H1 (cell line): ENCODE measurements around the gene CKLF. TPM values are rescaled to one million over a fixed set of nuclear protein-coding genes. Genes with fewer than 3 reads are reported as not detected.

Experiments
- CTCF ChIA-PET: fragments of 300-600 bp; sonication (Branson Sonifier 250); formaldehyde crosslinking; loops from one replicate; lab custom pipeline; 2021; ENCODE audit not compliant: partially characterized antibody; lab: Charles Lee
- POLR2A ChIA-PET: fragments of 300-600 bp; sonication (Branson Sonifier 250); formaldehyde crosslinking; loops from one replicate; lab custom pipeline; 2021; ENCODE audit warnings: inconsistent platforms; ENCODE audit not compliant: partially characterized antibody; lab: Charles Lee
- DNase-seq, 2 experiments: peaks; one replicate each; pipeline versions ENCODE4 v3.0.0 to v3.0.0-alpha.2; 2010 to 2022; ENCODE audit warnings: low spot score in 2 of 2, low read depth in 1 of 2, mixed read lengths in 1 of 2
- FAIRE-seq: peaks from 2 replicates; lab custom pipeline; 2011; peaks lifted over from hg19 to GRCh38; lab: Jason Lieb, UNC
- H2AFZ ChIP-seq: 2 replicates; pipeline ENCODE4 v1.8.1; 2012; ENCODE audit warnings: low read length, inconsistent platforms
- H2AK5ac ChIP-seq: 2 replicates; pipeline ENCODE4 v1.6.1; 2013; ENCODE audit warnings: low read depth, low read length
- H2BK120ac ChIP-seq: replicated peaks from 2 replicates; pipeline ENCODE3; 2013; ENCODE audit warnings: low read depth, low read length, inconsistent platforms
- H2BK12ac ChIP-seq: 2 replicates; pipeline ENCODE4 v1.6.1; 2013; ENCODE audit warnings: low read depth, low read length
- H2BK15ac ChIP-seq: 2 replicates; pipeline ENCODE4 v1.6.1; 2013; ENCODE audit warnings: low read length
- H2BK20ac ChIP-seq: 2 replicates; pipeline ENCODE4 v1.6.1; 2013; ENCODE audit warnings: low read length
- H2BK5ac ChIP-seq: 2 replicates; pipeline ENCODE4 v1.6.1; 2013; ENCODE audit warnings: low read depth, low read length
- H3K14ac ChIP-seq: 2 replicates; pipeline ENCODE4 v1.6.1; 2013; ENCODE audit warnings: inconsistent platforms; ENCODE audit not compliant: insufficient read length
- H3K18ac ChIP-seq: 2 replicates; pipeline ENCODE4 v1.6.1; 2013; ENCODE audit warnings: low read length; ENCODE audit errors: extremely low read depth
- H3K23ac ChIP-seq: 2 replicates; pipeline ENCODE4 v1.6.1; 2013; ENCODE audit warnings: inconsistent platforms; ENCODE audit not compliant: insufficient read length
- H3K23me2 ChIP-seq: 2 replicates; pipeline ENCODE4 v1.6.1; 2013; ENCODE audit warnings: low read depth, low read length
- H3K27ac ChIP-seq: 2 replicates; pipeline ENCODE4 v1.6.1; 2011; ENCODE audit warnings: low read depth, low read length, inconsistent platforms
- H3K27me3 ChIP-seq, 4 experiments: replicated peaks in 1 of 4; 1 replicate in 1 of 4; 2 replicates in 3 of 4; pipeline versions ENCODE4 v1.6.1 to v1.8.1; 2011 to 2013; ENCODE audit warnings: low read length in 3 of 4, mild to moderate bottlenecking in 3 of 4, inconsistent platforms in 2 of 4, mixed read lengths in 2 of 4, moderate library complexity in 1 of 4; ENCODE audit not compliant: control insufficient read depth in 3 of 4, insufficient read depth in 3 of 4; ENCODE audit errors: extremely low read depth in 1 of 4
- H3K36me3 ChIP-seq, 4 experiments: 2 replicates each; pipeline versions ENCODE4 v1.6.1 to v1.8.1; 2011 to 2013; ENCODE audit warnings: mild to moderate bottlenecking in 4 of 4, low read length in 3 of 4, moderate library complexity in 2 of 4, control low read depth in 1 of 4, inconsistent platforms in 1 of 4; ENCODE audit not compliant: insufficient read depth in 4 of 4, control insufficient read depth in 2 of 4
- H3K4ac ChIP-seq: replicated peaks from 2 replicates; pipeline ENCODE3; 2013; ENCODE audit warnings: low read length, low read depth, mixed read lengths, inconsistent platforms; ENCODE audit not compliant: insufficient read length
- H3K4me1 ChIP-seq, 4 experiments: replicated peaks in 1 of 4; 1 replicate in 1 of 4; 2 replicates in 3 of 4; pipeline versions ENCODE4 v1.6.1 to v1.8.1; 2011 to 2013; ENCODE audit warnings: low read length in 3 of 4, inconsistent platforms in 2 of 4, mixed read lengths in 1 of 4; ENCODE audit not compliant: insufficient read depth in 4 of 4, control insufficient read depth in 3 of 4
- H3K4me2 ChIP-seq, 2 experiments: 2 replicates each; pipeline versions ENCODE4 v1.6.1 to v1.8.1; 2011 to 2013; ENCODE audit warnings: low read depth in 2 of 2, low read length in 2 of 2, control low read depth in 1 of 2, inconsistent platforms in 1 of 2, mild to moderate bottlenecking in 1 of 2; ENCODE audit not compliant: insufficient read depth in 1 of 2
- H3K4me3 ChIP-seq, 4 experiments: fragments of 200-600, 300-600 bp in 1 of 4; sonication (generic), shearing (Covaris generic), sonication (Bioruptor Twin) in 1 of 4; 2 replicates each; pipeline versions ENCODE4 v1.5.1 to v1.8.1; 2011 to 2016; ENCODE audit warnings: low read length in 4 of 4, low read depth in 3 of 4, control low read depth in 2 of 4, inconsistent platforms in 2 of 4, mild to moderate bottlenecking in 2 of 4, mixed read lengths in 1 of 4, moderate library complexity in 1 of 4; ENCODE audit not compliant: insufficient read depth in 2 of 4; ENCODE audit errors: extremely low read depth in 1 of 4
- H3K56ac ChIP-seq: replicated peaks from 2 replicates; pipeline ENCODE3; 2013; ENCODE audit warnings: low read depth, mild to moderate bottlenecking, mixed read lengths, low read length, inconsistent platforms; ENCODE audit not compliant: insufficient read length
- H3K79me1 ChIP-seq: 2 replicates; pipeline ENCODE4 v1.6.1; 2013; ENCODE audit warnings: low read depth, low read length, control low read depth
- H3K79me2 ChIP-seq, 2 experiments: 2 replicates each; pipeline versions ENCODE4 v1.6.1 to v1.8.1; 2012 to 2013; ENCODE audit warnings: low read length in 2 of 2, mild to moderate bottlenecking in 2 of 2, inconsistent platforms in 1 of 2; ENCODE audit not compliant: insufficient read depth in 2 of 2, control insufficient read depth in 1 of 2
- H3K9ac ChIP-seq, 4 experiments: replicated peaks in 1 of 4; 1 replicate in 1 of 4; 2 replicates in 3 of 4; pipeline versions ENCODE4 v1.6.1 to v1.8.1; 2011 to 2013; ENCODE audit warnings: low read depth in 3 of 4, low read length in 3 of 4, control low read depth in 2 of 4, mild to moderate bottlenecking in 2 of 4, moderate library complexity in 2 of 4, inconsistent platforms in 1 of 4; ENCODE audit errors: extremely low read depth in 1 of 4
- H3K9me3 ChIP-seq, 2 experiments: 2 replicates each; pipeline versions ENCODE4 v1.6.1 to v1.8.1; 2012 to 2013; ENCODE audit warnings: mild to moderate bottlenecking in 2 of 2, moderate library complexity in 2 of 2, control low read depth in 1 of 2, inconsistent platforms in 1 of 2, low read depth in 1 of 2, low read length in 1 of 2, mixed read lengths in 1 of 2; ENCODE audit not compliant: insufficient read depth in 2 of 2
- H4K20me1 ChIP-seq, 2 experiments: replicated peaks in 1 of 2; 2 replicates each; pipeline versions ENCODE3 to v1.8.1; 2011 to 2013; ENCODE audit warnings: inconsistent platforms in 2 of 2, low read length in 2 of 2, mild to moderate bottlenecking in 1 of 2; ENCODE audit not compliant: insufficient read depth in 2 of 2, control insufficient read depth in 1 of 2
- H4K5ac ChIP-seq: 2 replicates; pipeline ENCODE4 v1.6.1; 2013; ENCODE audit warnings: low read length, low read depth, mixed read lengths, inconsistent platforms; ENCODE audit not compliant: insufficient read length
- H4K8ac ChIP-seq: 2 replicates; pipeline ENCODE4 v1.8.0; 2013; ENCODE audit warnings: mild to moderate bottlenecking, moderate library complexity, low read length, inconsistent platforms; ENCODE audit not compliant: insufficient read depth; ENCODE audit errors: extremely low read depth
- H4K91ac ChIP-seq: replicated peaks from 2 replicates; pipeline ENCODE3; 2013; ENCODE audit warnings: low read length, mixed read lengths, inconsistent platforms; ENCODE audit not compliant: insufficient read length
- EGR1 ChIP-seq: IDR thresholded peaks from 2 replicates; pipeline ENCODE4 v1.6.1; 2011; ENCODE audit warnings: low read depth, low read length, borderline replicate concordance
- GTF2F1 ChIP-seq: IDR thresholded peaks from 2 replicates; pipeline ENCODE4 v1.6.1; 2012; ENCODE audit warnings: low read depth, low read length, improper control_type of control experiment, borderline replicate concordance
- KDM1A ChIP-seq: fragments of 200-600, 300-600 bp; sonication (generic); IDR thresholded peaks from 2 replicates; pipeline ENCODE4 v1.7.1; 2016; ENCODE audit warnings: mild to moderate bottlenecking, low read length, borderline replicate concordance
- WGBS, 2 experiments: shearing (Covaris generic) in 1 of 2; methylation state at CpG; one replicate each; pipeline versions ENCODE4 v1.1.6 to v1.1.7; 2013 to 2015; ENCODE audit warnings: low lambda C conversion rate in 2 of 2, mixed read lengths in 2 of 2, inconsistent platforms in 1 of 2, low coverage in 1 of 2, missing lambda C conversion rate in 1 of 2; ENCODE audit not compliant: insufficient replicate concordance in 2 of 2, insufficient coverage in 1 of 2, insufficient read length in 1 of 2; ENCODE audit errors: extremely low coverage in 1 of 2, missing lambda C conversion rate in 1 of 2; 5-methylcytosine and 5-hydroxymethylcytosine counted together
- polyA plus RNA-seq, 7 experiments: library from polyadenylated mRNA; depleted of rRNA in 3 of 7; stranded (reverse) in 5 of 7; unstranded in 2 of 7; fragments of >200 nt in 5 of 7; fragments of 200-250 nt in 2 of 7; gene quantifications; 1 replicate in 5 of 7; 2 replicates in 1 of 7; 4 replicates in 1 of 7; pipeline versions ENCODE4 v1.2.1 to v1.2.3, GENCODE V29; 2011 to 2013; ENCODE audit warnings: missing spikeins in 2 of 7, mixed read lengths in 2 of 7
- total RNA-seq: library from RNA; stranded (reverse); fragmentation: NEBNext Ultra II Directional; extraction: Animal tissue kit (Norgen Biotek cat#: 25700); gene quantifications from 2 replicates; pipeline ENCODE4 v1.2.1, GENCODE V29; 2021

The CKLF gene
- total and polyA plus RNA-seq, 2 of the 8 experiments (the other 6 are each of a cell fraction or from before 2014, with no cell fraction given), result 21.1 to 63.5 TPM

DNA sequence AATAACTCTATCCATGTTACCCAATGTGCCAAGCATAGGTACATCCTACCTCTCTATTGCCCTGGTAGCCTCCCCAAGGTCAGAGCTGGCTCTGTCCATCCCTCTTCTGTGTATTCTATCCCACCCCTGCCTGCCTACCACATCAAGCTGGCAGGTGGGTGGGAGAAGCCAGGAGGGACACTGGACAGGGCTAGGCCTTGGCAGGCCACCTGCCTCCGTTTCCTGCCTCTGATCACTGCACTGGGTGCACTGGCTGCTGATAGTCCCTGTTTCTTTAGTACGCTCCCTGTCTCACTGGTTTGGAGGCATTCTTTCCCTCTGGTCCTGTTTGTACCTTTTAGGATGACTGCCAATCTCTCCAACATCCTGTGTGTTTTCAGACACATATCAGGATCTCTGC, 15.1 kb upstream of the CKLF start:
- H3K14ac ChIP-seq, result no peak overlapping the region
- no peak overlapping the region for H4K8ac ChIP-seq
- no peaks in the 10 kb centered on the region for H3K9me3 ChIP-seq
- no peak overlapping the region for H3K9ac ChIP-seq
- no peak overlapping the region for H4K5ac ChIP-seq
- ChIA-PET CTCF (interaction anchor here (0.6 to 2.2 kb wide), 8 partner anchors 10 to 42 kb away, joined by 3 to 8 read pairs (median 3); partner anchors contain the start of gene CMTM2), POLR2A (interaction anchor here (0.7 to 1.4 kb wide), 2 partner anchors 10 to 33 kb away, joined by 3 to 4 read pairs; no protein-coding TSS in a partner anchor)
- H4K20me1 ChIP-seq, result no peaks in the 10 kb centered on the region
- no peaks in the 10 kb centered on the region for H3K36me3 ChIP-seq
- H2BK120ac ChIP-seq, result no peak overlapping the region
- H3K4me2 ChIP-seq, result no peak overlapping the region
- H3K27ac ChIP-seq, result no peak overlapping the region
- no peak overlapping the region for H2BK15ac ChIP-seq
- H4K91ac ChIP-seq, result no peak overlapping the region
- H3K27me3 ChIP-seq, result no peaks in the 10 kb centered on the region
- H3K18ac ChIP-seq, result no peak overlapping the region
- no peak overlapping the region for H2BK5ac ChIP-seq
- no peak overlapping the region for H3K4me3 ChIP-seq
- H2AFZ ChIP-seq, result no peak overlapping the region
- H3K23me2 ChIP-seq, result no peaks in the 10 kb centered on the region
- H3K4me1 ChIP-seq, result peaks cover 0 to 7% (median 3%) of the 10 kb centered on the region in 4 experiments; a peak in 4 of 7 replicates
- no peaks in the 10 kb centered on the region for H3K79me1 ChIP-seq
- 89% methylated on average over 2 of the region's 2 CpGs; no CpG with 5 or more reads in 1 of the 2 experiments for WGBS, 2 experiments
- no peak overlapping the region for H2BK12ac ChIP-seq
- H3K23ac ChIP-seq, result no peak overlapping the region
- no peak overlapping the region for H3K56ac ChIP-seq
- H2BK20ac ChIP-seq, result no peak overlapping the region
- H3K4ac ChIP-seq, result no peak overlapping the region
- FAIRE-seq, result no peak
- H2AK5ac ChIP-seq, result no peak overlapping the region
- DNase-seq, result no peak
- no peak for TF ChIP-seq EGR1
- no peak for TF ChIP-seq GTF2F1
- TF ChIP-seq KDM1A, result no peak
- H3K79me2 ChIP-seq, result no peaks in the 10 kb centered on the region
